WTC11 (cell line): ENCODE data around the gene CTBP1. TPM values are rescaled to one million over a fixed set of nuclear protein-coding genes. Genes with fewer than 3 reads are reported as not detected.

Source experiments
- ATAC-seq: fragments of 200-7000 bp; cut with Tn5 transposase; 2 replicates; pipeline ENCODE4 v1.10.0; 2021; ENCODE audit warnings: mild to moderate bottlenecking, moderate library complexity
- CTCF ChIA-PET: fragments of 300-600 bp; sonication (Branson Sonifier 250); formaldehyde crosslinking; loops from one replicate; lab custom pipeline; 2021; ENCODE audit warnings: antibody characterized with exemption; lab: Charles Lee
- POLR2A ChIA-PET: fragments of 350-600 bp; sonication (Branson Sonifier 250); formaldehyde crosslinking; loops from one replicate; lab custom pipeline; 2021; ENCODE audit warnings: antibody characterized with exemption; lab: Charles Lee
- DNase-seq: peaks from one replicate; pipeline ENCODE4 v3.0.0; 2021; ENCODE audit warnings: low spot score
- H3K27ac Mint-ChIP-seq: 2 replicates; pipeline ENCODE4 v1.8.0; 2021; ENCODE audit warnings: mixed read lengths
- H3K27me3 Mint-ChIP-seq: 2 replicates; pipeline ENCODE4 v1.8.0; 2021; ENCODE audit warnings: low read depth, mild to moderate bottlenecking, moderate library complexity, mixed read lengths
- H3K36me3 Mint-ChIP-seq: 2 replicates; pipeline ENCODE4 v1.8.0; 2021; ENCODE audit warnings: mixed read lengths
- H3K4me1 Mint-ChIP-seq: 2 replicates; pipeline ENCODE4 v1.8.0; 2022; ENCODE audit warnings: mixed read lengths
- H3K4me3 Mint-ChIP-seq: 2 replicates; pipeline ENCODE4 v1.8.0; 2021; ENCODE audit warnings: mild to moderate bottlenecking, moderate library complexity, mixed read lengths
- H3K9me3 Mint-ChIP-seq: 2 replicates; pipeline ENCODE4 v1.8.0; 2021; ENCODE audit warnings: mixed read lengths
- AFF4 ChIP-seq: sonication (generic); formaldehyde crosslinking; IDR thresholded peaks from 2 replicates; pipeline ENCODE4 v1.8.1; 2023; ENCODE audit warnings: mild to moderate bottlenecking, missing genetic modification reagents, borderline replicate concordance
- ATF1 ChIP-seq: sonication (generic); formaldehyde crosslinking; IDR thresholded peaks from 2 replicates; pipeline ENCODE4 v1.8.1; 2023; ENCODE audit warnings: mild to moderate bottlenecking, moderate library complexity, missing genetic modification reagents
- ATF6 ChIP-seq: sonication (generic); formaldehyde crosslinking; IDR thresholded peaks from 2 replicates; pipeline ENCODE4 v1.8.1; 2023; ENCODE audit warnings: mild to moderate bottlenecking, missing genetic modification reagents
- CREB1 ChIP-seq: sonication (generic); formaldehyde crosslinking; IDR thresholded peaks from 2 replicates; pipeline ENCODE4 v1.8.0; 2023; ENCODE audit warnings: mild to moderate bottlenecking, missing genetic modification reagents
- ESRRA ChIP-seq: sonication (generic); formaldehyde crosslinking; IDR thresholded peaks from 2 replicates; pipeline ENCODE4 v1.8.1; 2022; ENCODE audit warnings: mild to moderate bottlenecking, missing genetic modification reagents, borderline replicate concordance
- ETV6 ChIP-seq: sonication (generic); formaldehyde crosslinking; IDR thresholded peaks from 2 replicates; pipeline ENCODE4 v1.8.1; 2022; ENCODE audit warnings: mild to moderate bottlenecking, missing genetic modification reagents
- FOXJ3 ChIP-seq: sonication (generic); formaldehyde crosslinking; IDR thresholded peaks from 2 replicates; pipeline ENCODE4 v1.9.0; 2021; ENCODE audit warnings: missing genetic modification reagents, mild to moderate bottlenecking, borderline replicate concordance
- HMGXB4 ChIP-seq: sonication (generic); formaldehyde crosslinking; IDR thresholded peaks from 2 replicates; pipeline ENCODE4 v1.8.1; 2023; ENCODE audit warnings: mild to moderate bottlenecking, moderate library complexity, missing genetic modification reagents
- IRF1 ChIP-seq: sonication (generic); formaldehyde crosslinking; IDR thresholded peaks from 2 replicates; pipeline ENCODE4 v1.8.0; 2023; ENCODE audit warnings: missing genetic modification reagents
- JUN ChIP-seq: sonication (generic); formaldehyde crosslinking; IDR thresholded peaks from 2 replicates; pipeline ENCODE4 v1.8.0; 2023; ENCODE audit warnings: mild to moderate bottlenecking, missing genetic modification reagents
- MAX ChIP-seq: sonication (generic); formaldehyde crosslinking; IDR thresholded peaks from 2 replicates; pipeline ENCODE4 v1.8.0; 2022; ENCODE audit warnings: mild to moderate bottlenecking, missing genetic modification reagents
- NFYB ChIP-seq: sonication (generic); formaldehyde crosslinking; conservative IDR thresholded peaks from 2 replicates; pipeline ENCODE4 v1.8.0; 2022; ENCODE audit warnings: low read depth, missing genetic modification reagents
- OVOL2 ChIP-seq: fragments of 250-450 bp; sonication (Bioruptor Pico); IDR thresholded peaks from 2 replicates; pipeline ENCODE4 v1.9.0; 2021; ENCODE audit warnings: mild to moderate bottlenecking, borderline replicate concordance
- RORB ChIP-seq: fragments of 250-450 bp; sonication (Bioruptor Pico); IDR thresholded peaks from 2 replicates; pipeline ENCODE4 v1.9.0; 2021; ENCODE audit warnings: mild to moderate bottlenecking
- SMAD3 ChIP-seq: sonication (generic); formaldehyde crosslinking; IDR thresholded peaks from 2 replicates; pipeline ENCODE4 v1.8.0; 2022; ENCODE audit warnings: missing genetic modification reagents, mild to moderate bottlenecking, borderline replicate concordance
- TCF7 ChIP-seq: sonication (generic); formaldehyde crosslinking; IDR thresholded peaks from 2 replicates; pipeline ENCODE4 v1.8.0; 2022; ENCODE audit warnings: mild to moderate bottlenecking, low read depth, missing genetic modification reagents, moderate library complexity
- TEAD4 ChIP-seq: sonication (generic); formaldehyde crosslinking; IDR thresholded peaks from 2 replicates; pipeline ENCODE4 v1.8.0; 2022; ENCODE audit warnings: mild to moderate bottlenecking, missing genetic modification reagents
- TP53 ChIP-seq: sonication (generic); formaldehyde crosslinking; IDR thresholded peaks from 2 replicates; pipeline ENCODE4 v1.8.1; 2023; ENCODE audit warnings: mild to moderate bottlenecking, missing genetic modification reagents
- ZMAT4 ChIP-seq: fragments of 250-450 bp; sonication (Bioruptor Pico); IDR thresholded peaks from 2 replicates; pipeline ENCODE4 v1.9.0; 2021; ENCODE audit warnings: mild to moderate bottlenecking
- ZNF263 ChIP-seq: sonication (generic); formaldehyde crosslinking; IDR thresholded peaks from 2 replicates; pipeline ENCODE4 v1.8.1; 2022; ENCODE audit warnings: low read depth, mild to moderate bottlenecking, moderate library complexity, missing genetic modification reagents
- ZNF317 ChIP-seq: sonication (generic); formaldehyde crosslinking; IDR thresholded peaks from 2 replicates; pipeline ENCODE4 v1.8.1; 2023; ENCODE audit warnings: low read depth, mild to moderate bottlenecking, moderate library complexity, missing genetic modification reagents, borderline replicate concordance
- ZNF423 ChIP-seq: fragments of 250-450 bp; sonication (Bioruptor Pico); IDR thresholded peaks from 2 replicates; pipeline ENCODE4 v2.1.2; 2022; ENCODE audit warnings: mild to moderate bottlenecking, moderate library complexity
- ZNF512 ChIP-seq: sonication (generic); formaldehyde crosslinking; IDR thresholded peaks from 2 replicates; pipeline ENCODE4 v1.8.1; 2022; ENCODE audit warnings: missing genetic modification reagents, borderline replicate concordance
- ZNF532 ChIP-seq: fragments of 250-450 bp; sonication (Bioruptor Pico); IDR thresholded peaks from 2 replicates; pipeline ENCODE4 v1.9.0; 2021; ENCODE audit warnings: mild to moderate bottlenecking, borderline replicate concordance
- total RNA-seq: library from RNA; stranded (reverse); gene quantifications from 3 replicates; pipeline ENCODE4 v1.2.3, GENCODE V29; 2021

CTBP1 gene
- total RNA-seq, 1 experiment from 2014 or later: 143 TPM

- TF ChIP-seq AFF4 (CRISPR knock-in tag) (no peak), JUN (CRISPR knock-in tag) (no peak), MAX (CRISPR knock-in tag) (no peak), TCF7 (CRISPR knock-in tag) (no peak), TEAD4 (no peak), FOXJ3 (CRISPR knock-in tag) (no peak), ZNF263 (no peak), OVOL2 (CRISPR knock-in tag) (no peak), NFYB (no peak), ATF6 (no peak), IRF1 (CRISPR knock-in tag) (no peak), ZNF532 (no peak)
Observed at GRCh38 chr4:1283711-1284110, 34.8 kb upstream of the CTBP1 start (continued).

GRCh38 chr4:1279253-1279652 lies 30.3 kb upstream of the CTBP1 start:
- Mint-ChIP-seq H3K9me3 (peaks cover 39% of the 10 kb centered on the region), H3K36me3 (peaks cover 10% of the 10 kb centered on the region; the same call in 1 of the 2 replicates), H3K27ac (no peak overlapping the region), H3K27me3 (peaks cover 4% of the 10 kb centered on the region), H3K4me1 (no peaks in the 10 kb centered on the region), H3K4me3 (no peak overlapping the region)
- ChIA-PET CTCF (no interaction called here), POLR2A (no interaction called here)
- TF ChIP-seq CREB1 (CRISPR knock-in tag) (no peak), RORB (CRISPR knock-in tag) (no peak), ESRRA (CRISPR knock-in tag) (no peak), ZNF512 (CRISPR knock-in tag) (no peak), SMAD3 (CRISPR knock-in tag) (no peak), TP53 (CRISPR knock-in tag) (no peak), ETV6 (CRISPR knock-in tag) (no peak), ZNF423 (CRISPR knock-in tag) (no peak), ZNF317 (CRISPR knock-in tag) (no peak), ZMAT4 (no peak), ATF1 (CRISPR knock-in tag) (no peak), HMGXB4 (CRISPR knock-in tag) (no peak)
- DNase-seq (no peak), ATAC-seq (no peak)
